NCI-H187 (cell line): ENCODE data around the gene KIF6.
"Not testable (repeated sequence)": the region's sequence is repeated elsewhere in the genome, so short reads cannot be mapped to it uniquely, and the experiment has no call there.

ENCODE experiments used
- DNase-seq, 2 experiments: peaks; one replicate each; lab custom pipeline; 2025; lab: John Stamatoyannopoulos, UW

KIF6 gene

GRCh38 chr6:39499053-39499452 lies 226.2 kb downstream of the KIF6 start:
- no peak for DNase-seq

- no peak for DNase-seq
These were observed 227.1 kb downstream of the KIF6 start for GRCh38 chr6:39498096-39498495.

- no peak for DNase-seq
These were observed 228.3 kb downstream of the KIF6 start for GRCh38 chr6:39496915-39497314.

GRCh38 chr6:39496456-39496855 lies 228.8 kb downstream of the KIF6 start:
- no peak for DNase-seq

GRCh38 chr6:39495640-39496039 lies 229.6 kb downstream of the KIF6 start:
- DNase-seq = no peak

- no peak for DNase-seq
These were observed 230.2 kb downstream of the KIF6 start for GRCh38 chr6:39494998-39495397.

GRCh38 chr6:39493777-39494176 lies 231.4 kb downstream of the KIF6 start:
- no peak for DNase-seq

GRCh38 chr6:39493174-39493573 lies 232.0 kb downstream of the KIF6 start:
- no peak for DNase-seq

- DNase-seq = no peak
These were observed 235.1 kb downstream of the KIF6 start for GRCh38 chr6:39490108-39490507.

- no peak for DNase-seq
These were observed 236.8 kb downstream of the KIF6 start for GRCh38 chr6:39488255-39488879.

GRCh38 chr6:39484276-39484675 lies 240.9 kb downstream of the KIF6 start:
- no peak for DNase-seq

- not testable (repeated sequence) for DNase-seq
These were observed 245.4 kb downstream of the KIF6 start for GRCh38 chr6:39479819-39480218.

- DNase-seq = no peak
These were observed 248.5 kb downstream of the KIF6 start for GRCh38 chr6:39476670-39477069.

- DNase-seq = no peak
These were observed 249.1 kb downstream of the KIF6 start for GRCh38 chr6:39476151-39476550.

- DNase-seq = no peak
These were observed 253.1 kb downstream of the KIF6 start for GRCh38 chr6:39471954-39472659.

GRCh38 chr6:39470506-39470905 lies 254.7 kb downstream of the KIF6 start:
- no peak for DNase-seq

- DNase-seq = no peak
These were observed 256.8 kb downstream of the KIF6 start for GRCh38 chr6:39468385-39468784.

- no peak for DNase-seq
These were observed 258.6 kb downstream of the KIF6 start for GRCh38 chr6:39466631-39467030.

GRCh38 chr6:39465539-39465938 lies 259.7 kb downstream of the KIF6 start:
- DNase-seq = no peak

- no peak for DNase-seq
These were observed 261.1 kb downstream of the KIF6 start for GRCh38 chr6:39464067-39464466.

- DNase-seq = no peak
These were observed 271.2 kb downstream of the KIF6 start for GRCh38 chr6:39453956-39454524.

- DNase-seq = no peak
These were observed 272.0 kb downstream of the KIF6 start for GRCh38 chr6:39453241-39453640.

- no peak for DNase-seq
These were observed 272.7 kb downstream of the KIF6 start for GRCh38 chr6:39452306-39453145.
